T follicular helper cell (primary cell): ENCODE measurements around the gene ENO4.

Experiments
- DNase-seq: peaks from one replicate; pipeline ENCODE4 v3.0.0-alpha.2; 2020; ENCODE audit warnings: low read depth
- total RNA-seq, 2 experiments: gene quantifications; one replicate each; lab custom pipeline; 2026; lab: John Stamatoyannopoulos, UW

Gene ENO4, protein sequence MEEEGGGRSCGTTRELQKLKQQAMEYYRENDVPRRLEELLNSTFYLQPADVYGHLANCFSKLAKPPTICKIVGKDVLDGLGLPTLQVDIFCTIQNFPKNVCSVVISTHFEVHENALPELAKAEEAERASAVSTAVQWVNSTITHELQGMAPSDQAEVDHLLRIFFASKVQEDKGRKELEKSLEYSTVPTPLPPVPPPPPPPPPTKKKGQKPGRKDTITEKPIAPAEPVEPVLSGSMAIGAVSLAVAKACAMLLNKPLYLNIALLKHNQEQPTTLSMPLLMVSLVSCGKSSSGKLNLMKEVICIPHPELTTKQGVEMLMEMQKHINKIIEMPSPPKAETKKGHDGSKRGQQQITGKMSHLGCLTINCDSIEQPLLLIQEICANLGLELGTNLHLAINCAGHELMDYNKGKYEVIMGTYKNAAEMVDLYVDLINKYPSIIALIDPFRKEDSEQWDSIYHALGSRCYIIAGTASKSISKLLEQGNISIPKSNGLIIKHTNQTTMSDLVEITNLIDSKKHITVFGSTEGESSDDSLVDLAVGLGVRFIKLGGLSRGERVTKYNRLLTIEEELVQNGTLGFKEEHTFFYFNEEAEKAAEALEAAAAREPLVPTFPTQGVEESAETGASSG
- total RNA-seq, result 0 reads per million in 2 experiments

DNA sequence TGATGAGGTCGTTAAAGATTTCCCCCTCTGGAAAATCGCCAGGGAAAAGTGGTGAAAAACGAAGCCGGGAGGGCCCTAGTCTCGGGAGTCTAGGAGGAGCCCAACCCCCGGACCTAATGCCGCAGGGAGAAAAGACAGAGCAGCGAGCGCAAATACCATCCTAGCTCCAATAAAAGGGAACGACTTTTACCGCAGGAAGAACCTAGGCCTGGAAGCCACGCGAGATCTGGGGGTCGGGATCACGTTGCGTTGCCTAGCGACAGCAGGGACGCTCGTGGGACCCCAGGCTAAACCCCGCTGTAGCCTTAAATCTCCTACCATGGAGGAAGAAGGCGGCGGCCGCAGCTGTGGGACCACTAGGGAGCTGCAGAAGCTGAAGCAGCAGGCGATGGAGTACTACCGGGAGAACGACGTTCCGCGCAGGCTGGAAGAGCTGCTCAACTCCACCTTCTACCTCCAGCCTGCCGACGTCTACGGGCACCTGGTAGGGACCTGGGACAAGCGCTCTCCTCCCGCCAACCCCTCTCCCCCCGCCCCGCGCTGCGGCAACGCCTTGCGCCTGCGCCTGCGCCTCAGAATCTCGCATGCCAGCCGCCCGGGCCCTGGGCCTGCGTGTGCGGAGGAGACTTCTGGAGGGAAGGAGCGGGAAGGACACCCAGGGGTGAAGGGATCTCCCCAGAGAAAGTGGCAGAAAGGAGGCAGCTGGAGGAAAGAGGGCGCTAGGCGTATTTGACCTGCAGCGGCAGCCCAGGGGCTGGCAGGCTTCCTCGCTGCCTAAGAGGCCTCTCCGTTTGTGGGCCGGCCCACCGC is at the start of gene ENO4:
Gene ENO4 (plus strand): TSS at position 252 of the 810 bp plus-strand sequence. CDS start 68 bp downstream, at position 320.
- DNase-seq, result peak; percentile 25

DNA sequence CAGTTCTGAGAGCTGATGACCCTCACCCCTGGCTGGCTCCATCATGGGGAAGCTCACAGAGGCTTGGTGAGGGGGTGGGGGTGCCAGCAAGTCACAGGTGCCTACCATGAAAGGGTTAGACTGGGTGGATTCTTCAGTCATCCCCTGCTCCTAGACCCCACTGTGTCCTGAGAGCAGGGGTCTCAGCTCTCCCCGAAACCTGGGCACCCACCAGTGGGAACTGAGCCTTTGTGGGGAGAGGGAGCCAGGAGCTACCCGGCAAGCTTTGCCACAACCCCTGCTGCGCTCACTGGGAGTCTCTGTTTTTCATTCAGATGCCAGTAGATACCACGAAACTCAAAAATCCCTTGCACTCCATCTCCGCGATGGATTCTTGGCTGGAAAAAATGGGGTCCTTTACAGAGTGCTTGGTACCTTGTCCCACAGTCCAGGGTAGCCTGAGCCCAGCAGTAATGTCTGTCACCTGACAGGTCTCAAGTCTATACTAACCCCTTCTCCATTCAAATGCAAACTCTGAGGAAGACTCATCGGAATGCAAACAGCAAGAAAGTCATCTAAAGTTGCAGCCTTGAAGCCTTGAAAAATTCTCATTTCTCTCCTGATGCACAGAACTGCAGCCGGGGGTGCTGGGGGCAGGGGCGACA is 48.9 kb upstream of the ENO4 start:
- DNase-seq, result no peak

DNA sequence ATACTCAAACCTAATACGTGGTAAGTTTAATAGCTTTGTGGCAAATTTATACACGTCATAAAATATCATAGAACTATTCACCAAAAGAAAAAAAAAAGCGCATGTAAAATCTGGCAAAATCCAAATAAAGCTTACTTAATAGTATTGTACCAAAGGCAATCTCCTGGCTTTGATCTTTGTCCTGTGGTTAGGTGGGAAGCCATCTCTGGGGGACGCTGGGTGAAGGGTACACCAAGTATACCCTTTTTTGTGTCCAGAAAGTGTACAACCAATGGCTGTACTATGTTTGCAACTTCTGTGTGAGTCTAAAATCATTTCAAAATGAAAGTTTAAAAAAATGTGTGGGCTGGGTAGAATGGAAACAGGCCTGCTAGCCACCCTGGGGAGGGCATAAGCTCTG is 47.6 kb upstream of the ENO4 start:
- no peak for DNase-seq

DNA sequence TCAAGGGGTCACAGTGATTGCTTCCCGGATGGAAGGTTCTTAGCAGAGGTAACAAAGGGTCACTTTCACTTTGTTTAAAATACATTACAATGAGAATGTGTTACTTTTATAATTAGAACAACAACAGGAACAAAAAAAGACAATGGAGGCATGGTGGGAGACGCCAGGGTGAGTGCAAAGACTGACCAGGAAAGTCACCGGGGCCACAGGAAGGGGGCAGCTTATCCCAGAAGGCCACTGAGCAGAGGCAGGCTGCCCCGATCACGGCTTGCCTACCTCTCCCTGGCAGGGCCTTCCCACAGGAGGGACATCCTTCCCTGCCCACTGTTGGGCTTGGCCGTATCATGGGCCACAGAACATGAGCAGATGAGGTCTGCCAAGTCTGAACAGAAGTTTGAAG is 46.8 kb upstream of the ENO4 start:
- DNase-seq, result no peak

DNA sequence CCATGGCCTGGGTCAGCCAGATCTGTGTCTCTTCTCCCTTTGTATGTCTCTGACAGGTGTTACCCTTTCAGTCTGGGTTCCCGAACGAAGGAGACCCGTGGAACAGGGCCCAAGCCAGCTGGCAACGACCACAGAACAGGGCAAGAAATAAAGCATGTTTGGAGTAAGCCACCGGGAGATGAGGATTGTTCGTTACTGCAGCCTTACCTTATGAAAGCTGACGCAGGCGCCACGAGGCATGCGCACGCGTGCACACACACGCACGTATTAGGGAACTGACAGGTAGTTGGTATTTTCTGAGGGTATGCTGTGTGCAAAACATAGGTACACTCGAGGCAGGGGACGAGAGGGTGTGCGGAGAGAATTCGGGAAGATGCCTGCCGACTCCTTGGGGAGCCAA is 46.4 kb upstream of the ENO4 start:
- DNase-seq, result no peak

DNA sequence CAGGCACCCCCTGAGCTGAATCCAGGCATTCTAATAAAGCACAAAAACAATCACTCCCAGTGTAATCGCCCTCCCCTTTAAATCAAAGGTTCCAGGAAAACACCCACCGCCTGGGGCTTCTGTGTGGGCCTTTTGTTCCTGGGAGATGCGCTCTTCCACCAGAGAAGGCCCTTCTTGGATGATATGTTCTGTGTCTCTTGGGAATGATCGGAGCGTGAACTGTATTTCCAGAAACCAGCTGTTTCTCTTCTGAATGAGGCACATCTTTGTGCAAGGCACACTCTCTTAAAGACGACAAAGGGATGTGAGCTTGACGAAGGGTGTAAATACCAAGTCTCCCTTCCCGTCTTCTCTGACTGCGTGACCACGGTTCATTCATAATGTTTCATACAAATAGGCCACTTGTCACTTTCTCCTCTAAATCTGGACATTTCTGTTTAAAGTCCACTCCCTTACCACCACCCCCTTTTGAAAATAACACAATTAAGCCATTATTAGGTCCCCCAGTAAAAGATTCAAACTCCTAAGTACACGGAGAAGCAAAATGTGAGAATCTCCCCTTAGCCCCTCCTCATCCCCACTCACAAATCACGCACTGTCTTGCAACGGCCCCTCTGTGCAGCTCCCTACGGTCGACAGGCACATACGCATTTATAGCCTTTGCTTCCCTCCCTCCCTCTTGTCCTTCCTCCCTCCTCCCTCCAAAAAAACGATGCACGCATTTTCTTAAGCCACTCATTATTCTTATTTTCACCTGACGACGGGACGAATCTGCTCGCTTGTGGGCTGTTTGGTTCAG is 45.6 kb upstream of the ENO4 start:
- no peak for DNase-seq

DNA sequence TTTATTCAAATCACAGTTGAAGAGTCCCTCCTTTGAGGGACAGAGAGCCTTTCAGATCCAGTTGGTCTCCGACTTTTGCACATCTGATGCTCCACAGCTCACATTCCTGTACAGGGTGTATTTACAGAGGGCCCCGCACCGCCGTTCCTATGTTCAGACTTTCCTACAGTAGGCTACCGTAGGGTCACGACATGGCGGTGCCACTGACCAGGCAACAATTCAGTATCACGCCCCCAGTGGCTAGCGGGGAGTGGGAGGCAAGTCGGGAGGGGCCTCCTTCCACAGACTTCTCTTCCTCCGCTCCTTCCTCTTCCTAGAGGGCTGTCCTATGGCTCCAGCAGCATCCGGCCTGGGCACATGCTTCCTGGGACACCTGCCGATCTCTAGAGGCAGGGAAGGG is 40.6 kb upstream of the ENO4 start:
- DNase-seq, result no peak

DNA sequence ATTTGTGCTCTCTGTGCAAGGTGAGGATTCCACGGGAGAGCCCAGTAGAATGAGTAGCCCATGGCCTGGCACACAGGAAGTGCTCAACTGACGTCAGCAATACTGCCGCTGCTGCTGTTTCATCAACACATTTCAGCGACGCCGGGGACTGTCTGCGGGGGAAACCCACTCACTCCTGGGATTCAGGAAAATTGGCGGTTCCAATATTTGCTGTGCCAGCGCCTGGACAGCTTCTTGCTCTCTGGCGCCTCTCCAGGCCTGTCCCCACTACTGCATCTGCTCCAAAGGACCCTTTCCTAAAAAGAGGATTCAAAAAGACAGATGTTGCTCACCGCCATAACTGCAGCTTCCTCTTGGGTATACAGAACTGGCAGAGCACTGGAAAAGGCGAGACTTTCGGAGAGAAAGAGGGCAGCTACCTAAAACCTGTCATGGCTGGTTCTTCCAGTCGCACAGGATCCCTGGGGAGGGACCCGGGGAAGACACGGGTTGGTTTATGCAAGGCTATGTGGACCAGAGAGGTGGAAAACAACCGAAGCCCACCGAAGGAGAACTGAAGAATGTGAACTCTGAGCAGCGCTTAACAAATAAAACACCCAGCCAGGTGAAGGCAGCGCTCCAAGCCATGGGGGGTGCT is 39.7 kb upstream of the ENO4 start:
- DNase-seq, result no peak

DNA sequence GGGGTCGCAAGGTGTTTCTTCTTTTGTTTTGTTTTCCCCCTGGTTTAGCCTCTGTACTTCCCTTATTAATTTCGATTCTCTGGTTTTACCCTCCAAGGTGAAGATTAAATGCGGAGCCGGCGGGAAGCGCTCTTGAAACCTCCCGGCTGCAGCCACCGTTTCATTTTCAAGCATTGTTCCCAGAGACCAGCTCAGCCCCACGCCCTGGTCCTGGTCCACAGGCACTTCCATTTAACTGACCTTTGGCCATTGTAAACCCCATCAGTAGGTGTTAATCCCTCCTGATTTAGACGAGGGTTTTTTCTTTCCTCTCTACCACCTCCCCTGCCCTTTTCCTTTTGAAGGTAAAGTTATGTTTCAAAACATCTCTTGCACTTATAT is 39.2 kb upstream of the ENO4 start:
- no peak for DNase-seq

DNA sequence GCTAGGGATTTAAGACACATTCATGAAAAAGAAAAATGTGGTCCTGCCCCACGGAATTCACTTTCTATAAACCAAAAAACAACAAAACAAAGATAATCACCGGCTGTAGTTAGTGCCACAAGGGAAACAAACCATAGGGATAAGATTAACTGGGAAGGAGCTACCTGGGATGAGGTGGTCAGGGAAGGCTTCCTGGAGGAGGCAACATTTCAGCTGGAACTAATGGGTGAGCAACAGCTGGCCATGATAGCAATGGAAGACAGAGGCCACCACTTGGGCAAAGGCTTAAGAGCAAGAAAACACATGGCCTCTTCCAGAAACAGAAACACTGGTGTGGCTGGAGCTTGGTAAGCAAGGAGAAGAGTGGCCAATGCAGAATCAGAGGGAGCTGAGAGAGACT is 38.4 kb upstream of the ENO4 start:
- DNase-seq, result no peak

DNA sequence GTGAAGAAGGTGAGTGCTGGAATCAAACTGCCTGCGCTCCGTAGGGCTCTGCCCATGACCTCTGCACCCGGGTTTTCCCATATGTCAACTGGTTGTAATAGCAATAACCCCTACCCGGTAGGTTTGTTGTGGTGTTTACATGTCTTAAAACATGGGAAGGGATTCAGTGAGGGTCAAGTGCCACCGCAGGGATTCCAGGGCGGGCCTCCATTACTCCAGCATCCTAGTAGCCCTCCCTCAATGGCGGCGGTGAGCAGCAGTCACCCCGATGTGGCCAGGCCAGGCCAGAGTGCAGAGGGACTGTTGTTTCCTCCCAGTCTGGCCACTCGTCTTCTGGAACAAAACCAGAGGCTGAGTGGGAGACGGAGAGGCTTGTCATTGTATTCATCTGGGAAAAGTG is 37.6 kb upstream of the ENO4 start:
- no peak for DNase-seq

DNA sequence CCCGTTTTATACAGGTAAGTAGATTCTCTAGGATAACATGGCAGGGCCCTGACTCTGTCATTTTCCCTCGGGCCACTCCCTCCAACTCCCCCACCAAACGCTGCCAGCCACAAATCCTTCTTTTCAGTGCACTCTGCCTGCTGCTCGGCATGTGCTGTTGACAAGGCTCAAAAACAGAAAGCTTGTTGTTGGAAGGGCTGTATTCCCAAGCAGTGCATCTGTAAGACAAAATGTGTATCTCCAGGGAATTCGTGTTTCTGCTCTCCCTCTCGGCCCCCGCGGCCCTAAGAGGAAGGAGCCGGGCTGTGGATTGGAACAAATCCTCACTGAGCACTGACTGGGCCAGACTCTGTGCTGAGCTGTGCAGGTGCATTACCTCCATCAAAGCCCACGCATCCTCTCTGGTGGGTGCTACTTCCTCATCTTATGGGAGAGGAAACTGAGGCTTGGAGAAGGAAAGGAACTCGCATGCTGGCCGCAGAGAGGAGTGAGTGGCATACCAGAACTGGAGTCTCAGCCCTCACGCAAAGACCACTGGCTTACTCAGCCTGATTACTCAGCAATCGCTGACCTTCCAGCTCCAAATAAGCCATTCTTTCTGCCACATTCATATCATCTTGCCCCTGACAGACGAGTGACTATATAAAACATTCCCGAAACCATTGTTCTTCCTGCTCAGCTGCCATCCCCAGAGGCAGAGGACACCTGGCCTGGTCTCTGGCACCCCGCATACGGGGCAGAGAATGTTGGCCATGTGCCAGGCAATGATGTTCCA is 33.5 kb upstream of the ENO4 start:
- DNase-seq, result no peak

DNA sequence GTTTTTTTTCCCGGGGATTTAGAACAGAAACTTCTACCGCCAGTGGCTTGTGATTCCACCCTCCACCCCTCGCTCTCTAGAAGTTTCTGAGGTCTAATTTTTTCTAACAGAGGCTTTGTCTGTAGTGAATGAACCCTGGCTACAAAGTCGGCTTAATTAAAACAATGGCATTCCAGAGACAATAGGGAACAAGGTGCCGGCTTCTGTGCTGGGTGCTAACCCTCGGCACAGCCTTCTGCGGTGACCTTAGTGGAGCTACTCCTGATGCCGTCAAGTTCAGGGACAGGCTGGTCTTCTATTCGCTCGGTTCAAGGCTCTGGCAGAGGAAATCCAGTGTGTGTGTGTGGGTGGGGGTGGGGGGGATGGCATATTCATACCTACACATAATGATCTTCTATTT is 32.1 kb upstream of the ENO4 start:
- DNase-seq, result no peak

DNA sequence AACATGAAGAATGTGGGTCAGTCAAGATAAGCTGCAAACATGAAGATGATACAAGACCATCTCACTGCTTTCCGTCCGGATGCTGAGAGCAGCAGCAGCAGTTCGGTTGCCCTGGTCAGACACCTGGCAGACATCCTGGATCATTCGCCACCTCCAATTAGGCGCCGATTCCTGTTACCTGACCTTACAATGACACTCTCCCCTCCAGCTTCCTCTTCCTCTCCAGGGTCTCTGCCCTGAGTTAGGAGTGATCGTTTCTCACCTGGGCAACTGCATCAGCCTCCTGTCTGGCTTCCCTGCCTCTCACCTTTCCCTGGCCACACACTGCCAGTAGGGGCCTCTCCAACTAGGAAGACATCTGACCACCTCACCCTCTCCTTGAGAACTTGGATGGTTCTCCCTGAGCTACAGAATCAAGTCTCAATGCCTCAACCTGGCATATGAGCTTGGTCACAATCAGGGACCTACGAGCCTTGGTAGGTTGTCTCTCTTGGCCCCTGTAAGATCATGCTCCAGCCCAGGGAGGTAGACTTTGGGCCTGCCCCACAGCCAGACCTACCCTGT is 31.4 kb upstream of the ENO4 start:
- no peak for DNase-seq

DNA sequence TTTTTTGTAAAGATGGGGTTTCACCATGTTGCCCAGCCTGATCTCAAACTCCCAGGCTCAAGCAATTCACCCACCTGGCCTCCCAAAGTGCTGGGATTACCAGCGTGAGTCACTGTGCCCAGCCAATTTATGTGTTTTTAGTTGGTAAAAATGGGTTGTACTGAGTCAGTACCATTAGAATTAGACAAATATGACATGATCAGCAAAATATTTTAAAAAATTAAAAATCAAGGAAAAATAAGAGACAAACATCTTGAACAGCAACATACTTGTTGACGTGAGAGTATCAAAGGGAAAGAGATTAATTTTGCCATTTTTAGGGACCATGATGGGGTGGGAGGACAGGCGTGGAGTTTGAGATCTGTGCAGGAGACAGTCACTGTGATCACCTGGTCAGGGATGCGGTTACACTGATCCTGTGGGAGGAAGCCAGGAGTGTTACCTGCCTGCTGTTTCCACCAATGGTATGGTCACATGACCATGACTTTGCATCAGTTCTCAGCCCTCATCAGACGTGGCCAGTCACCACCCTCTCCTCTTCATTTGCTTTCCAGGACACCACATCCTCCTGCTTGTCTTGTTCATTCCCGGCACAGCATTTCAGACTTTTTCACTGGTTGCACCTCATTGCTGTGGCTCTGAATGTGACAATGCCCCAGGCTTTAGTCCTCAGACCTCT is 29.2 kb upstream of the ENO4 start:
- no peak for DNase-seq

DNA sequence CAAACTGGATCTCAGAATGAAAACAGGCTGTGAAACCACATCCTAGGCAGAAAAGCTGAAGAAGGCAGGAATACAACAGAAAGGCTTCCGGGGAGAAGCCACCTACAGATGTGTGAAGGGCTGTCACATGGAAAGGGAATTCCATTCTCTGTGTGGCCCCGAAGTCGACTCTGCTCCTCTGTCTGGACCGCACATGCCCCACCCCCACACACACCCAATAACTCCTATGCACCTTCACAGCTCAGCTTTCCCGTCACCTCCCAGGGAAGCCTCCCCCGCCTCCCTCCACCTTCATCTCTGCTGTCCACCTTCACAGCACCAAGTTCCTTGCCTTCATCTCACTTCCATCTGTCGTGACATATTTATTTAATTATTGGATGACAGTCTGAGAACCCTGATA is 23.4 kb upstream of the ENO4 start:
- DNase-seq, result no peak

DNA sequence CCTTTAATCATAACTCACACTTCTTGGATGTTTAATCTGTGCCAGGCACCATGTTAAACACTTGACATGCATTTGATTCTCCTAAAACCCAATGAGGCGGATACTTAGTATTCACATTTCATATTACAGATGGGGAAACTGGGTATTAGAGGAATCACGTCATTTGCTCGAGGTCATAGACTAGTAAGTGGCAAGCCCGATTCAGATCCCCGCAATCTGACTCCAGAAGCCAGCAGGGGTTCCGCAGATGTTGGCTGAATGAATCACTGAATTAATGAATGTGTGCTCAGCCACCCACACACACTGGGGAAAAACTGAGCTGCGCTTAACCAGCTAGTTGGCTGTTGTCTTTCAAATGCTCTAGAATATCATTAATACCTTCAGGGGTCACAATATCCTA is 22.5 kb upstream of the ENO4 start:
- DNase-seq, result no peak

DNA sequence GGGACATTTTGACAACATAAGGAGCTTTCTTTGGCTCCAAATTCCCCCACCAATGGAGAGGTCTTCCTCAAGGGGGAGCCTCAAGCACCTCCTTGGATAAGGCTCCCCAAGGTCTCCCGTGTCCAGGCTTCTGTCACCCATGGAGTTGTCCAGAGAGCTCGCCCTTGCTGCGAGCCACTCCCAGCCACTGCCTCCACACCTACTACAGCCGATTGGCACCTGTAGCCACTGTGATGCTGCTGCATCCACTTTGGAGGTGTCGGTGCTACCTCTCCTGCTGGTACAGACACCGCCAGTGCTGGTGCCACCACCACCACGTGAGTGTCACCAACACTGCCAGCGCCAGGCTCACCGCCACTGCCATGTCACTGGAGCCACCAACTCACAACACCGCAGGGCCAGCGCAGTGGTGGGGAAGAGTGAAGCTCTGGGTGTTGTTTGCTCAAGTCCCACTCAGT is 22.1 kb upstream of the ENO4 start:
- no peak for DNase-seq

DNA sequence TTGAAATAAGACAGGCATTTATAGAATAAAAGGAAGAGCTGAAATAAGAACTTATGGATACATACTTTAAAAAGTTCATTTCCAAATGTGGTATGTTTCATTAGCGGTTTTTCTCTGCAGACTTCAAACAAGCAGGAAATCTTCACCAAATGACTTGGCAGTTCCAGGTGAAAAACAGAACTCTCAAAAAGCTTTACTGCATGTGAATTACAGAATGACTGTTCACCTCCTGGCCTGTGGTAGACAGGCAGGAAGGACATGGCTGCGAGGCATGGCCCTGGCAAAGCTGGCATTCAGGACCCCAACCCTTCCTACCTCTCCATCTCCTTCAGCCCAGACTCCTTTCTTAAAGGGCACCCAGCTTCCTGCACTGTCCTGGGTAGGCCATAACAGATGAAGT is 21.2 kb upstream of the ENO4 start:
- no peak for DNase-seq
